Mesangial cell (primary cell): Measurements from ENCODE around the gene STX17. TPM values are rescaled to one million over a fixed set of nuclear protein-coding genes. Genes with fewer than 3 reads are reported as not detected.

Source experiments
- total RNA-seq: library from RNA; depleted of rRNA; stranded (reverse); fragments of >200 nt; gene quantifications from 2 replicates; pipeline ENCODE4 v1.2.3, GENCODE V29; 2015

The STX17 gene
- total RNA-seq, result 9.9 and 15.0 TPM in 2 replicates

GRCh38 chr9:99906403-99907207 lies at the start of gene STX17:
Gene STX17, plus strand, starts transcription at chr9:99906654. Its CDS starts 8,586 bp downstream, at chr9:99915240.

Other genes starting within 250 kb of the STX17 start
- gene NR4A3, start 84.8 kb upstream of the STX17 start, total RNA-seq, result 0.13 TPM in 1 of 2 replicates, not detected in the other
- gene ERP44, start 192.3 kb downstream of the STX17 start, total RNA-seq, result 7.9 and 8.1 TPM in 2 replicates
- 11.2 and 11.7 TPM in 2 replicates for gene INVS, start 192.6 kb downstream of the STX17 start, total RNA-seq